Limb (tissue), 2 donors: ENCODE measurements around the gene PLEKHA8.

Source experiments
- DNase-seq, 2 donors: peaks; one replicate each; pipeline ENCODE4 v3.0.0-alpha.2; 2016; ENCODE audit errors: extremely low spot score in 2 of 2

The PLEKHA8 gene

GRCh38 chr7:30144657-30145306 lies 116.6 kb downstream of the PLEKHA8 start:
- no peak for DNase-seq

DNA sequence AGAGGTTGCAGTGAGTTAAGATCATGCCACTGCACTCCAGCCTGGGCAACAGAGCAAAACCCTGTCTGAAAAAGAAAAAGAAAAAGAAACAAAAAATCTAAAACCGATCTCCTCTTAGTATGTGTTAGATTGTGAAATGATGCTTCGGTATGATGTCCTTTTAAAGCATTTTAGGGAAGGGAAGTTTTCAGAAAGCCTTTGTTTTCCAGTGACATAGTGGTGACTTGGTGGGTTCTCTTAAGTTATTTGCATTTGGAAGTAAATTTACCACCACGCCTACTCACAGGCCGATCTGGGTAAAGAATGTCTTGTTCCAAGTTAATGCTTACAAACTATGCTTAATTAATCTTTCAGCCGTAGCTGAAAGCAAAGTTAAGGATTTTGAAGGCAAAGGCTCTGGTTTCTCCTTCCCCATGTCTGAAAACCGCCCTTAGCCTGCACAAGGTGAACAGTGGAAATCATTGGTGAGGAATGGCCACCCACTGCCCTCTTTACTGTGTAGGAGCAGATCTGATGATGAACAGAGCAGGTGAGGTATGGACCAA lies 117.3 kb downstream of the PLEKHA8 start:
- no peak for DNase-seq

GRCh38 chr7:30146127-30146612 lies 118.0 kb downstream of the PLEKHA8 start:
- no peak for DNase-seq

GRCh38 chr7:30147223-30147622 lies 119.0 kb downstream of the PLEKHA8 start:
- DNase-seq: no peak

- no peak for DNase-seq
Observed at GRCh38 chr7:30147785-30148184, 119.6 kb downstream of the PLEKHA8 start.

GRCh38 chr7:30148426-30148825 lies 120.2 kb downstream of the PLEKHA8 start:
- no peak for DNase-seq

DNA sequence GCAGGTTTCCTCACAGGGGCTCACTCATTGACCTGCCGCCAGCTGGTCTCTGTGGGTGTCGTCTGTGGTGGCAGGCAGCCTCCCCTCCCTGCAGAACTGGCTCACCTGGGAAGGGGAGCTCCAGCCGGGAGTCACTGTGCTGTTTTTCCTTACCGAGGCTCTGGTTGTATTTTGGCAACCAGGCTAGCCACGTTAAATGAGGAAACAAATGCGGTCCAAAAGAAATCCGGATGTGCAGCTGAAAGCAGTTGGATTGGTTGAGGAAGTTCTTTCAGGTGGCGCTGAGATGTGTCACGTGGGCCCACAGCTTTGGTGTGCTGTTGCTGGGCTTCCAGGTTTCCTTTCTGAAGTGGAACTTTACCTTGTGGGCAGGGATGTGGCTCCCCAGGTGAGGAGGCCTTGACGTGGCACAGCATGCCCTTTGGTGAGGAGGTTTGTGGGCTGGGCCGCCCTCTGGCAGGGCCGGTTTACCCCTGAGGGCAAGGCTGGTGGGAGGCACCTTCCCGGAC lies 120.8 kb downstream of the PLEKHA8 start:
- DNase-seq: no peak

GRCh38 chr7:30149640-30150272 lies 121.5 kb downstream of the PLEKHA8 start:
- no peak for DNase-seq

GRCh38 chr7:30150711-30151110 lies 122.5 kb downstream of the PLEKHA8 start:
- no peak for DNase-seq

GRCh38 chr7:30154111-30154587 lies 125.9 kb downstream of the PLEKHA8 start:
- DNase-seq: no peak

GRCh38 chr7:30155481-30155880 lies 127.3 kb downstream of the PLEKHA8 start:
- no peak for DNase-seq

DNA sequence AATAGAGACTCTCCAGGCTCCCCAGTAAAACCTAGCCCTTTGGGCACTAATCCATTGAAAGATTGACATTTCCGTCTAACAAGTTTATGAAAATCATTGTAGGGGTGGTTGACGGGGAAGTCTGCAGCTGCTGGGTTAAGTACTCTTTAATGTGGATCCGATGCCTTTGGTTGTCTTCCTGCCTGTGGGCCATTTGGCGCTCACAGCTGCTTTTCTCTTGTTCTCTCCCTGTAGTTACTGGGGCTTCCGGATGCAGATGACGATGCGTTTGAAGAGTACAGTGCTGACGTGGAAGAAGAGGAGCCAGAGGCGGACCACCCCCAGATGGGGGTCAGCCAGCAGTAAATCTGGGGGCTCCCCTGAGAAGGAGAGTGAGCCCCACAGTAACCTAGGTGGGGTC lies 129.0 kb downstream of the PLEKHA8 start:
- DNase-seq: no peak

DNA sequence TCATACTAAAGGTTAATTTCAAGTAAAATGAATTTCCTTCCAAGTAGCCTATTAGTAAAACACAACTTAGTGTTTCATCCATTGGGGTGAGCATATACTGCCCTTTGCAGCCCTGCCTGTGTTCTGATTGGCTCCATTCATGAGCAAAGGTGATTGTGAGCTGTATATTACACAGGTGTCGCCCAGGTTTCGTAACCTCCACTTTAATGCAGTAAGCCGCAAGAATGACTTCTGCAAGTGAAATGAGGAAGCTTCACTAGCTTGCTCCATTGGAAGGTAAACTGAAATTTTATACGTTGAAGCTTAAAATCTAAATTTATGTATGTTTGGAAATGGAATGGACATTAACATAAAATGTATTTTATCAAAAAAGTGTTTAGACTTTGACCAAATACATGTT lies 131.0 kb downstream of the PLEKHA8 start:
- no peak for DNase-seq

DNA sequence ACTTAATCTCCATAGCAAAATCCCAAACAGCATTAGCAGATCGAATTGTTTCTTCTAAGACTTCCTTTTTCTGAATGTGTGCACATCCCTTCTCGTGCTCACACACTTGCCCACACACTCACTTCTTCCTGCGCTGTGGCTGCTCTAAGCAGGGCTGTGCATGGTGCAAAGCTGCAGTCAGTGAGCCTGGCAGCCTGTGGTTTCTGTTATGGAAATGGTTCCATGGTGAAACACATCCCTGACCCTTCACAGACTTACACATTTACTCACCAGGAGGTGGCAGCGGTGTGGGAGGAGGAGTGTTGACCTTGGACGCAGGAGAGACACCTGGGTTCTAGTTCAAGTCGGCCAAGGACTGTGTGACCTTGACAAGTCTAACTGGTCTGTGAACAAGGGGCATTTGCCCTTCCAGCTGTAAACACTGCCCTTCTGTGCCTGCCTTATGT lies 131.5 kb downstream of the PLEKHA8 start:
- no peak for DNase-seq

DNA sequence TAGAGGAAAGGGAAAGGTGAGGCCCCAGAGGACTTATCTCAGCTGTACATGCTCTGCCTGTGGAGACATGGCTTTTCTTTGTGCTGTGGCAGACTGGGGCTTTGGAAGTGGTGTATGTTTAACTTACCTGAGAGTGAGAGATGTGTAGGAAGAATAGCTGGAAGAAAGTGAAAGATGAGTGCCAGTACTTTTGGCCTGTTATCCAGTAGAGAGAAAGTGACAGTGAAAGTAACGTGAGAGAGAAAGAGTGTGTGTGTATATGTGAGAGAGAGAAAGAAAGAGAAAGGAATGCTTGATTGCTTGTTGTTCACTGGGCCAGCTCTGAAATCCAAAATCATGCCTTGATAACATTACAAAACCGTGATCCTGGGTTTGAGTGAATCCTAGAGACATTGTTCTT lies 132.1 kb downstream of the PLEKHA8 start:
- no peak for DNase-seq

- no peak for DNase-seq
Observed at GRCh38 chr7:30162133-30162532, 133.9 kb downstream of the PLEKHA8 start.

GRCh38 chr7:30162622-30163124 lies 134.5 kb downstream of the PLEKHA8 start:
- no peak for DNase-seq

DNA sequence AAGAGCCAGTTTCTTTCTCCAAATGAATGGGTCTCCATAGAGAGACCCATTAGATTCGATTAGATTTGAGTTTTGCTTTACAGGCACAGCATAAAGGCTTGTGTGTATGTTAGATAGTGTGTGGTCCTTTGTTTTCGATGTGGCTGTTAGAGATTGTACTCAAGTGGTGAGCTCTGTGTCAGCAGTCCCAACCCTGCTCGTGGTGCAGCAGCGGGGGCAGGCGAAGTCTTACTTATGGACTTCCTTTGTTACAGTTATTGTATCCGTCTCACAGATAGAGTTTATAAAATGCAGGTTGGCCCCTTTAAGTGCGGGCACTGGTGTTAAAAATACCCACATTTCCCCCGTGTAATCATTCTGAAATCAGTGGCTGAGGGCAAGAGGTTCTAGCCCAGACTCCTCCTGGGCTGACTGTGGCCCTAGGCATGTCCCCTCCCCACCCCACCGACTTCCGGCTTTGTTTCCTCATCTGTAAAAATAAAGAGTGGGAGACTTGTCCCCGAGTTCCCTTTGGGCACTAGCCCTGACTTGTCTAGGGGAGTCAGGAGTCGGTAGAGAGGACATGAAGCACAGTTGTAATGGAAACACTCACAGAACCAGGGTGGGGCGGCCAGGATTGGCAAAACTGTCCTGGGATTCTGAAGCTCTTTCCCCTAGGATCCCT lies 135.2 kb downstream of the PLEKHA8 start:
- DNase-seq: no peak

DNA sequence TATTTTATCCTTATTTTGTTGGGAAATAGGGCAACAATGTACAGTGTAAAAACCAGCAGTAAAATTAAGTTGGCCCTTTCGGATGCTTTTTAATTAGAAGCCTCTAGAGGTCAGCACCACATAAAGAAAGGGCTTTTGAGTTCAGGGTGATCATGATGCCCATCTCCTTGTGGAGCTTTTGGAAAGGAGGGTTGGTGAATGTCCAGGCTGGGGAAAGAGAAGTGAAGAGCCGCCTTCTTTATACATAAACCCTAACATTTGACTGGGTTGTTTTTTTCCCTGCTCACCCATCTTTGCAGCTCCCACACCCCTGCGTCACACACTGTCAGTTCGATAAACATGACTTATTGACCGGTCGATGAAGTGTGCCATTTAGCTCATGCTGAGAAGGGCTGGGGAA lies 136.4 kb downstream of the PLEKHA8 start:
- DNase-seq: no peak

GRCh38 chr7:30165590-30165989 lies 137.4 kb downstream of the PLEKHA8 start:
- no peak for DNase-seq

GRCh38 chr7:30166155-30166840 lies 138.1 kb downstream of the PLEKHA8 start:
- no peak for DNase-seq
